GM21367 (cell line): Measurements from ENCODE around the gene EXOSC2.
A peak's percentile ranks its signal among the peaks of the same experiment; 100 is the strongest.

Experiments used
- ATAC-seq: cut with Tn5 transposase; IDR thresholded peaks from one replicate; pipeline ENCODE4 v1.9.1; 2021; ENCODE audit not compliant: unreplicated experiment

EXOSC2 gene, protein sequence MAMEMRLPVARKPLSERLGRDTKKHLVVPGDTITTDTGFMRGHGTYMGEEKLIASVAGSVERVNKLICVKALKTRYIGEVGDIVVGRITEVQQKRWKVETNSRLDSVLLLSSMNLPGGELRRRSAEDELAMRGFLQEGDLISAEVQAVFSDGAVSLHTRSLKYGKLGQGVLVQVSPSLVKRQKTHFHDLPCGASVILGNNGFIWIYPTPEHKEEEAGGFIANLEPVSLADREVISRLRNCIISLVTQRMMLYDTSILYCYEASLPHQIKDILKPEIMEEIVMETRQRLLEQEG

DNA sequence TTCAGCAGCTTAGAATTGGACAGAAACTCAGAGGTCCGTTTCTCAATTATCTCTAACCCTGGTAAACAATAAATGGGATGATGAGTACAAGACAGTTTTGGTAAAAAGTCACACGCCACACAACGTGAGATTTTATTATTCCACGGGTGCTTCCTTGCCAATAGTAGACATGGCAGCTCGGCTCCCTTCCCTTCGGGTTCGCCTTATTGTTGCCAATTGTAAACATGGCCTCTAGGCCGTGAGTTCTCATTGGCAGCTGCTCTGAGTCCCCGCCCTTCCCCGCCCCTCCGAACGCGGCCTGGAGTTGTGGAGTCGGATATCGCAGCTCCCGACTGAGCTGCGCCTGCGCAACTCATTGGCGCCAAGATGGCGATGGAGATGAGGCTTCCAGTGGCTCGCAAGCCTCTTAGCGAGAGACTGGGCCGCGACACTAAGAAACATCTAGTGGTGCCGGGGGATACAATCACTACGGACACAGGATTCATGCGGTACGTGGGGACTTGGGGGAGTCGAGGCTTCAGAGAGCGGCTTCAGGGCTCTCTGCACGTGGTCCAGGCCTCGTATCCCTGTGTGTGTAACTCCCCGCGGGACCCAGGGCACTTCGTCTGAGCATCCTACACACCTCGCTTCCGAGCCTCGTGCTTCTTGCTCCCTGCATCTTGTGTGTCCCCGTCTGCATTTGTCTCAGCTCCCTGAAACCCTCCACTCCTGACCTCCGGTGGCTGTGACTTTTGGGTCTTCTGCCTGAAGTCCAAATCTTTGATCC, at the start of gene EXOSC2:
EXOSC2 (plus strand) TSS at position 355 of the 766 bp plus-strand sequence; CDS start at position 367, 12 bp downstream.
- ATAC-seq = peak; percentile 75

DNA sequence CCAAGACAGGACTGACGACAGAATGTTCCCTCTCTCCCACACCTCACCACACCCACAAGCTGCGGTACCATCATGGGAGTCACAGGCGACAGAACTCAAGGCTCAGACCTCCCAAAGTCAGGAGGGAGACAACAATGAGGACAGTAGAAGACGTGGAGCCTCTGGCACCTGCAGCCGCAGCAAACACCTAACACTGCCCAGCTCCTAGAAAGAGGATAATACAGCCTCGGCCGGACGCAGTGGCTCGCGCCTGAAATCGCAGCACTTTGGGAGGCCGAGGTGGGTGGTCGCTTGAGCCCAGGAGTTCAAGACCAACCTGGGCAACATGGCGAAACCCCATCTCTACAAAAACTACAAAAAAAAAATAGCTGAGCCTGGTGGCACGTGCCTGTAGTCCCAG, 42.4 kb upstream of the EXOSC2 start:
- no peak for ATAC-seq

DNA sequence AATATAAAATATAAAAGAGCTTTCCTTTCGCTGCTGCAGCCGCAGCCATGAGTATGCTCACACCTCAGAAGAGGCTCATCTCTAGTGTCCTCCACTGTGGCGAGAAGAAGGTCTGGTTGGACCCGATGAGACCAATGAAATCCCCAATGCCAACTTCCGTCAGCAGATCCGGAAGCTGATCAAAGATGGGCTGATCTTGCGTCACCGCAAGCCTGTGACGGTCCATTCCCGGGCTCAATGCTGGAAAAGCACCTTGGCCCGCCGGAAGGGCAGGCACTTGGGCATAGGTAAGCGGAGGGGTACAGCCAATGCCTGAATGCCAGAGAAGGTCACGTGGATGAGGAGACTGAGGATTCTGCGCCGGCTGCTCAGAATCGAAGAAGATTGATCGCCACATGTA, 41.8 kb upstream of the EXOSC2 start:
- no peak for ATAC-seq

DNA sequence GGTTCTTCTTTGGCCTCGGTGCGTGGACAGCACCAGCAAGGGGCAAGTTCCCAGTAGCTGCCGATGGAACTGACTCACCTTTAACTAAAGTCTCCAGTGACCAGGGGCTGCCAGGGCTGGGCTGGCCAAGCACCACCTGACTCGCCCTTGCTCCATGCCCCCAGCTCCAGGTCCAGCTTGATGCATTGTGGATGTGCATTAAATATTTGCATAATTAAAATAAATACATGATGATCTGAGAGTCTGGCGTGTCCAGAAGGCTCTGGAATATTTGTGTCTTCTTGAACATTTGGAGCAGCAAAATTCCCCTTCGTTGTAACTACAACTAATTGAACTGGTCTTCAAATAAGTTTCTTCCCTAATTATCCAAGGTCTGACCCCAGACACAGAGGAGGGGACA, 38.7 kb upstream of the EXOSC2 start:
- no peak for ATAC-seq

DNA sequence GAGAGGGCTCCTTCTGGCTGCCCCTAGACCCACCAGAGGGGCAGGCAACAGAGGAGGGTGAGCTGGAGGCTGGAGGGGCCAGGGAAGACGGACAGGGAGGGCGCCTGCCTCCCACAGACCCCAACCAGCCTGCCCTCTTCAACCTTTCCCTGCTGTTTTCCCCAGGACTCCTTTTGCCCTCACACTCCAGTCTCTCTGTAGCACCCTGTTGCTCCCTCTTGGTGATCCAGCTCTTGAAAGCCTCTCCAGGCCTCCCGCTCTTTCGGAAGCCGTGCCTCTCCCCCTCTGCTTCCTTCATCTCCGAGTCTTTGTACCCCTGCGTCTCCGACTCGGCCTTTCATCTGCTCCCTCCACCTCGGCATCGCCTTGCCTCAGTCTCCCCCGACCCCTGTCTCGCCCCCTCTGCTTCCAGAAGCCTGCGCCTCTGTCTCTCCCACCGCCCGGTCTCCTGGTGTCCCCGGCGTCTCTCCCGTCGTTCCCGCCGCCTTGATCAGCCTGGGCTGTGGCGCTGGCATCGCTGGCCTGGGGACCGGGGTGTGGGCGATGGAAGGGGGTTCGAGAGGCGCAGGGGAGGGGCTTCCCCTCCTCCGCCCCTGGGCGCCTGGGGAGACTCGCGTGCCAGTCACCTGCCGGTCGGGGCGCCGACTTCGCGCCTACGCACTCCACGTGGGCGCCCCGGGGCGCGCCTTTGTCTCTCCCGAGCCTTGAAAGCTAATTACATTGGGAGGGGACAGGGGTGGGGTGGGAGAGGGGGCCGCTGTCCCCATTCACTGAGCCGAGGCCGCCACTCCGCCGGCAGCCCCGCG, 34.5 kb upstream of the EXOSC2 start:
- no peak for ATAC-seq

DNA sequence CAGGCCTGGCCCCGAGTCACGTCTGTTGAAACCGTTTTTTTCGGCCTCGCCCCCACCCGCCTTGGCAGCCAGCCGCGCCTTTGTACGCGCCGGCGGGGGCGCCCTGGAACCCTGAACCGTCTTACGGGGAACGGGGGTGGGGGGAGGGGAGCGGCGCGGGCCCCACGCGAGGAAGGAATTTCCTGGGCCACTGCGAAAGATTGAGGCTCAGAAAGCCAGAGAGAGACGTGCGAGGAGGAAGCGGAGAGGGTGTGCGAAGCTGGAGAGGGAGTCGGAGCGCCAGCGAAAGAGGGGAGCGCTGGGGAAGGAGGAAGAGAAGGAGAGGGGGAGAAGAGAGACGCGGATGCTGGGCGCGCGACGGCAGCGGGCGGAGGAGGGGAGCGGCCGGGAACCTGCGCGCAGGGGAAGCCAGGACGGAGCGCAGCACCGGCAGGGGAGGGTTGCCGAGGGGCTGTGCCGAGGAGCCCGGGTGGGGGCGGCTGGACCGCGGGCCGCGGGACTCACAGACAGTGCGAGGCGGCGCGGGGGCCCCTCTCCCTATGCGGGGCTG, 33.8 kb upstream of the EXOSC2 start:
- no peak for ATAC-seq

DNA sequence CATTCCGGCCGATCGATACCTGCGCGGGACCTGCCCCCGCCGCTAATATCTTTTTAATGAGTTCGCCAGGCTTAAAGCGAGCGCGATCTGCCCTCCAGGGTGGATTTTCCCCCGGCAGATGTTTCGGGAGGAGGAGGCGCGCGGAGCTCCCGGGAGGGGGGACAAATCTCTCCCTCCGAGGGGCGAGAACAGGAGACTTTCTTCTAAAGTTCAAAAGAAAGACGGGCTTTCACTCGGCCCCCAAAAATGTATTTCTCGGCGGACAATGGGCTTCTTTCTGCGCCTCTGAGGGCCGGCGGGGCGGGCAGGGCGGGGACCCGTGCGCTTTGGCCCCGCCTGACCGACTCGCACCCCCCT, 33.3 kb upstream of the EXOSC2 start:
- no peak for ATAC-seq

DNA sequence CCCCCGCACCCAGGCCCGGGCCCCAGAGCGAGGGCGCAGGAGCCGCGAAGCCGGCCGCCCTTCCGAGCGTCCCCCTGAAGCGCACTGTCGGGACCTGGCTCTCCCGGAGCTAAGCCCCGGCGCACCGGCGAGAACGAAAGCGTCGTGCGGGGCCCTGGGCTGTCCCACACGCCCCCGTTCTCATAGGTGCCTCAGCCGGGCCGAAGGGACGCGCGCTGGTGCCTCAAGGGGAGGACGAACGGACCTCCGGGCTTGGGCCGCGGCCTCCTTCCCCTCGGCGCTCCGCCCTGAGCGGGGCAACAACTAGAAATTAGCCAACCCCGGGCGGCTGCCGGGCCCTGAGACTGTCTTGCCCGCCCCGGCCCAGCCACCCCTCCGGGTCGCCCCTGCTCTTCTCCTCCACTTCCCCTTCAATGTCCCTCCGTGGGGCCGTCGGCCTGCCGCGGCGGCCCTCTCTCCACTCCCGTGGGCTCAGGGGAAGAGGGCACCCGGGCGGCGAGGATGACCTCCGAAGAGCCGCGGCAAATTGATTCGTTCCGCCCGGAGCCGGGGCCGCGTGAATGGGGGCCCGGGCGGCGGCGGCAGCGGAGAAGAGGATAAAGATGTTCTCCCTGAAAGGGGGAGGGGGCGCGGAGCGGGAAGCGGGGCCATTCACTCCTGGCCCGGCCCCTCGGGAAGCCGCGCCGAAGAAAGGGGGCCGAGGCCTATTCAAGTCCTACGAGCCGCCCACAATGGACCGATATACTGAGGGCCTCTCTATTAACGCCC, 32.7 kb upstream of the EXOSC2 start:
- ATAC-seq = no peak

DNA sequence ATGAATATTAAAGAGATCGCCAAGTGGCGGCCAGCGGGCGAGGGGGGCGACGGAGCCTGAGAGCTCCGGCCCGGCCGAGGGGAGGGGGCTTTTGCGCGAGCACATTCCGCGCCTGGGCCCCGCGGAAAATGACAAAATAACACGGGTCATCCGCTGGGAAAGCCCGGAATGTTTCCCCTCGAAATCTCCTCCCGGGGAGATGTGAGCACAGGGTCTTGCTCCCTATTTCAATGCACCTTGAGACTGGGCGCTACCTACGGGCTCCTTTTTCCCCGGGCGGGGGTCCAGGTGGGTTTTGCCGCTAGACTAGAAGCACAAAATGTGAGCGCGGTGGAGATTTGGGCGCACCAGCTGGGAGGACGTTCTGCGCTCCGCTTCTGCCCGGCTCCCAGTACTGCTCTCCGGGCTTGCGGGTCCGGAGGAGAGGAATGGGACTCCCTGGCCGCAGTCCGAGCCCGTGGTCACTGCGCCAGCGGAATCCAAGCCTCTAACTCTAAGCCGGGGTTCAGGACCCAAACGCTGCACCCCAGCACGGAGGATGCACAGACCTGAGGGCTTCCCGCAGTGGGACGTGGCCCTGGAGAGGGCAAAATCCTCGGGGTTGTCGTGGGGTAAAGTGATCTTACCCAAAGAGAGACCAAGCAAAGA, 32.0 kb upstream of the EXOSC2 start:
- no peak for ATAC-seq

DNA sequence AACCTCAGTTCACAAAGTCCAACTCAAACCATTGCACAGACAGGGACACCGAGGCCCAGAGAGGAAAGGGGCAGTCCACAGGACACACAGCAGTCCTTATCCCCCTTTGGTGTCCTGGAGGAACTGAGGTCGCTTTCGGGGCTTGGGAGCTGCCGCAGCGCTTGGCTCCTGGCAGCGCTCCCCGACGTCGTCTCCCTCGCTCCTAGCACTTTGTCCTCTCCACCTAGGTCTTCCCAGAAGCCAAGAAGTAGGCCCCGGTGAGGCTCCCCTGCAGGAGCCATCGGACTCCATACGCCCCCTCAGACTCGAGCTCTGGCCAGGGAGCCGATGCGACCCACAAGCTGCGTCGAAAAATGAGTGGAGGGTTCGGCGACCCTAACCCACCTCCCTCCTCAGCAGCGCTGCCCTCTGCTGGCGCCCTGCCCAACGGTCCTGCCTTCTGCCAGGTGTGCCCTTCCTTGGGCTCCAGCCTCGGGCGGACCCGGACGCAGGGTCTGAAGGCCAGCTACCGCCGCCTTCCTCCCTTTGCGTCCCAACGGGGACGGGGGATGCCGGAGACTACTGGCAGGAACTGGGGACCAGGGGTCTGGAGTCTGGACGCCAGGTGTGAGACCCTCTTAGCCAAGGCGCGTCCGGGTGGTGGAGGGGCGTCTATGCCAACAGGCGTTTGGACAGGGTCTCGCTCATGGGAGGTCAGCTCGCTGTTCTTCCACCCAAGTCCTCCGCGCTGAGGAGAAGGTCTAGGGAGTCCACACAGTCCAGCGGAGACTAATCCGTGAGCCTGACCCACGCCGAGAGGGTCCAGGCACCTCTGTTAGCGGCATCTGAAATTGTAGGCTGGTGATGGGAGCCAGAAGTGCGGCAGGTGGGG, 31.2 kb upstream of the EXOSC2 start:
- no peak for ATAC-seq

DNA sequence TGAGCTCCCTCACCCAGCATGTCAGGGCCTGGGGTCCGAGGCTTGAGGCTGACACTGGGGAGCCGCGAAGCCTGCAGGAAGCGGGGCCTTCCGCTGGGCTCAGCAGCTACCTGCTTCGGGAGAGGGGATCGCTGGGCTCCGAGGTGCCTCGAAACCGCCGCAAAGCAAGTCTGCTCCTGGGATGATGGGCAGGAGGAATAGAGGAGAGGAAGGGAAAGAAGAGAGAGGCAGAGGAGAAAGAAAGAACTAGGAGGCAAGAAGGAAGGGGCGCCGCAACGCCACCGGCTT, 30.7 kb upstream of the EXOSC2 start:
- no peak for ATAC-seq

DNA sequence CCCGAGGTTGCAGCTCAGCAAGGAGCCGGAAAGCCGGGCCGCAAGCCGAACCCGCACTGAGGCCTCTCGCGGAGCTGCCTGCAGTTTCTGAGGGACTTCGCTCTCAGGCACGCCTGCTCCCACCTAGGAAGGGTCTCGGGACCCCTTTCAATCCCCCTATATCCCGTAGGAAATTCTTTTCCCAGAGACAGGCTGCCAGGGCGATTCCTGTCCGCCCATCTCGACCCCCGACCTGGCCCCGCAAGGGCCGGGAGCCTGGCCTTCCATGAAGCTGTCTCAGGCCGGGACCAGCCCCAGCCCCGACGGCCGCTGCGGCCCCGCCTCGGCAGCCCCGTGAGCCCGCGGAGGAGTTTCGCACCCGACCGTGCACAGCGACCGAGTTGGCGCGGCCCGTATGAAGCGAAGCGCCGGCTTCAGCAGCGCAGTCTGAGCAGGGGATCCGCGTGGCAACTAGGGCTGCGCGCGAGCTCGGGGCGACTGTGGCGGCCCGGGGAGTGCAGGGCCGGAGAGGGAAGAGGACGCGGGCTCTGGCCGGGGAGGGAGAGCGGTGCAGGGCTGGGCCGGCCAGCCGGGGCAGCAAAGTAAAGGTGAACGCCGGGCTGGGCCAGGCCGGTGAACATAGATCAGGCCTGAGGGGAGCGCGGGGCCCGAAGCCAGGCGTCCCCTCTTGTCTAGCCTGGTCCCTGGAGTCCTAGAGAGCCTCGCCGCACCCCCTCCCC, 30.2 kb upstream of the EXOSC2 start:
- ATAC-seq = no peak

DNA sequence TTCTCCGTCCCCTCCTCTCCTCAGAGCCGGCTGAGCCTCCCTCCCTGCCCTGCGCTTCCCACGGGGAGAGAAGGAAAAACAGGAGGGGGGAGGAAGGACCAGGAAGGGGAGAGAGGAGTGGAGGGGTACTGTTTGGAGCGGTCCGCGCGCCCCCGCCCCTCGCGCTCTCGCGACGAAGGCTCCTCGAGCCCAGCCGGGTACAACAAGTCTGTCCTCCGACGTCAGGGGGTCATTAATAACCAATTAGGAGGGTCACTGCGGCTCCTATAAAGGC, 29.7 kb upstream of the EXOSC2 start:
- ATAC-seq = no peak

DNA sequence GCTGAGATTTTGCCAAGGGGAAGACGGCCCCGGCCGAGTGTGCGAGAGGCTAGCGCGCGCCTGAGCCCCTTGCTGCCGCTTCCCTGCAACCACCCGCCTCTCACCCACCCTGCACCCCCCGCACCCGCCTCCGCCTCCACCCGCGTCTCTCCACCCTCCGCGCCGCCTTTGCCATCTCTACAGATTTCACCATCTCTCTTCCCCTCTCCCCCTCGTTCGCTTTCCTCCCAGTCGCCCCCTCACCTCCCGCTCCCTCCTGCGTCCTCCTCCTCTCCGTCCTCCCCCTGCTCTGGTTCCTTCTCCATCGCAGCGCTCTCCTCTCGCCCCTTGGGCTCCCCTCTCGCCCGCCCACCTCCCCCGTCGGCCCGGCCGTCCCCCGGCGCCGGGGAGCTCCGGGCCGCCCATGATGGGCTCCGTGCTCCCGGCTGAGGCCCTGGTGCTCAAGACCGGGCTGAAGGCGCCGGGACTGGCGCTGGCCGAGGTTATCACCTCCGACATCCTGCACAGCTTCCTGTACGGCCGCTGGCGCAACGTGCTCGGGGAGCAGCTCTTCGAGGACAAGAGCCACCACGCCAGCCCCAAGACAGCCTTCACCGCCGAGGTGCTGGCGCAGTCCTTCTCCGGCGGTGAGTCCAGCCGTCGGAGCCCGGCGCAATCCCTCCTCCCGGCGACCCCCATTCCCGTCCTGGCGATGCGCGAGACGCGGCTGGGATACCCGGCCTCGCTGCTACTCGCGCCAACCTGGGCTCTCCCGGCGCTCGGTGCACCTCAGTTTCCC, 29.1 kb upstream of the EXOSC2 start, which contains the start of gene PRDM12:
PRDM12 (plus strand) TSS at position 344 of the 778 bp plus-strand sequence; CDS start at position 404, 60 bp downstream.
- ATAC-seq = no peak

DNA sequence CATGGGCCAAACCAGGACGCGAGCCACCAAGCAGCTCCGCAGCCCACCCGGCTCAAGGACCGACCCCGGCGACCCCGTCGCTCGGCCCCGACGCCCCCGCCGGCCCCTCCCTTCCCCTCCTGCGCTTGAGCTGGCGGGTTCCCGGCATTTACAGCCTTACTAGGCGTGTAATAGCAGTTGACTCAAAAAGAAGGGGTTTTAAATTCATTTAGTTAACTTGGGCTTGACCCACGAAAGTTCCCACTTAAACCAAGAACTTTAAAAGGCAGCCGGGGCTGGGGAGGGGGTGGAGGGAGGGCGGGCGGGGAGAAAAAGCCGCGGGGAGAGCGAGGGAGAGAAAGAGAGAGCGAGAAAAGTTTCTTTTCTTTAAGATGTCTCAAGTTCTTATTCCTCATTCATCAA, 28.6 kb upstream of the EXOSC2 start:
- no peak for ATAC-seq

DNA sequence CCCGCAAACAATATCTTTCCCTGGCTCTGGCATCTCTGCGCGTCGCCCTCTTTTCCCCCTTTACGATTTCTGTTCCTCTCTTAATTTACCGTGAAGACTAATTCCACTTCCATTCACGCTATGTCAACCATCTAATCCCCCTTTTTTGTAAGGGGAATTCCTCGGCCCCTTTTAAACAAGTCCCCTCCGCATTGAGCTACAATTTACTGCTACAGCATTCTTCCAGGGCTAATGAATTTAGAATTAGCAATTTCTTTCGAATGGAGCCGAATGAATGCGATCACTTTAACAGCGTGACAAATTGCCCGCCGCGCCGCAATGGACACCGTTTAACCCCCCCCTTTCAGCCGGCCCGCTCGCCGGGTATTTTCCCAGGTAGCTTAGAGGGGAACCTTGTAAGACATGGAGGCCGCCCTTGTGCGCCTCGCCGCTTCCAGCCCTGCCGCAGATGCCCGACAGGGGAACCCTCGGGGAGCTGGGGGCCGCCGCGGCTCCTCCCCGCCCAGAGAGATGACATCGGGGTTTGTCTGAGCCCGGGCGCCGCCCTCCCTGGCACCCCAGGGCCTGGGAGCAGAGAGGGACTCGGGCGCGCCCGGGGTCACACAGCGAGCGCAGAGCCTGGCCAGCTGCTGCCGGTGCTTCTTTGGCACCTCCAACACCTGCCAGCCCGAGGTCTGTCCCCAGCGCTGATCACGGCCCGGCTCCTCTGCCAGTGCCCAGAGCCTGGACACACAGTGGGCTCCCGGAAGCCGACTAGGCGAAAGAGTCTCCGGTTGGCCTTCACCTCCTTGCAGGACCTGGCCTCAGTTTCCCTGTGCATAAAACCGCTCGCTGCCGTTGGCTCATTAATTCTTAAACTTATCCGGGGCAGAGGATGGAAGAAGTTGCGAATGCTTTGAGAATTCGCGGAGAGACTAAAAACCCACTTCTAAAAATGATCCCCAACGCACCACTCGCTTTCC, 27.9 kb upstream of the EXOSC2 start:
- ATAC-seq = no peak
